Umbilical cord (tissue), 2 donors: ENCODE results near the gene ELOVL2. TPM values are rescaled to one million over a fixed set of nuclear protein-coding genes. Genes with fewer than 3 reads are reported as not detected.
"Not testable (repeated sequence)": the region's sequence is repeated elsewhere in the genome, so short reads cannot be mapped to it uniquely, and the experiment has no call there.

Experiments used
- DNase-seq: peaks from one replicate; pipeline ENCODE4 v3.0.0-alpha.2; 2015; ENCODE audit warnings: low spot score
- total RNA-seq: library from RNA; depleted of rRNA; stranded (reverse); fragments of >200 nt; gene quantifications from one replicate; pipeline ENCODE4 v1.2.3, GENCODE V29; 2014; ENCODE audit warnings: low replicate concordance; ENCODE audit not compliant: insufficient read depth

The ELOVL2 gene, protein sequence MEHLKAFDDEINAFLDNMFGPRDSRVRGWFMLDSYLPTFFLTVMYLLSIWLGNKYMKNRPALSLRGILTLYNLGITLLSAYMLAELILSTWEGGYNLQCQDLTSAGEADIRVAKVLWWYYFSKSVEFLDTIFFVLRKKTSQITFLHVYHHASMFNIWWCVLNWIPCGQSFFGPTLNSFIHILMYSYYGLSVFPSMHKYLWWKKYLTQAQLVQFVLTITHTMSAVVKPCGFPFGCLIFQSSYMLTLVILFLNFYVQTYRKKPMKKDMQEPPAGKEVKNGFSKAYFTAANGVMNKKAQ
- 29.4 TPM for total RNA-seq

- DNase-seq, result peak; percentile 53
Measured at GRCh38 chr6:11043961-11044711, at the start of gene ELOVL2. Gene ELOVL2, minus strand, starts transcription at chr6:11044305. Its CDS starts 75 bp downstream, at chr6:11044230.

GRCh38 chr6:11093376-11093625 is 49.2 kb upstream of the ELOVL2 start:
- DNase-seq, result no peak

DNA sequence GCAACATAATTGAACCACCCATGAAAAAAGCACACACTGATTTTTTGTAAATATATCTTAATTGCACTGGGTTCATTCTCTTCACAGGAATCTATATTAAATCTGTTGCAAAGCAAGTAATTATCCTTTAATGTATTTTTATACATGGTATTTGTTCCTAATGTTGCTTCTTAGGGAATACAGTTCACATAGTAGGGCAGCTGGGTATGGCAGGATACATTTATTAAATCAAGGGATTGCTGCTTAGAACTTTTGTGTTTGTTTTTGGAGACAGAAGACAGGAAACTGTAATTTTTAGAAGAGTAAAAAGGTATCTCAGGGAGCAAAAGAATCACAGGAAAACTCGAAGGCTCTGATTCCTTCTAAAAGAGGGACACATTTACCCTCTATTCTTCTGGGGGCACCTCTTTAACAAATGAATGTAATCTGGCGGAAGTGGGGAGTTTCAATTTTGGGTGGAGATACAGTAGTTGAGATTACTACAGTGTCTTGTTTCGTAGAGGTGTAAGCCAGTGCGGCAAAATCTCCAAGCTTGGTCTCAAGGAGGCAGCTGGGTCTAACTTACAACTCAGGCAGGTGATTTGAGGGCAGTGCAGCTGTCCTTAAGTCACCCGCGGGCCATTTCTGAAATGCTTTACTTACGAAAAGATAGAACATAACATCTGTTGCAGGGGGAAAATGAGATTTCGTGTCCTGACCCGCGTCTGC is 48.7 kb upstream of the ELOVL2 start:
- no peak for DNase-seq

- not testable (repeated sequence) for DNase-seq
Measured at GRCh38 chr6:11091141-11091540, 47.0 kb upstream of the ELOVL2 start.

GRCh38 chr6:11089695-11090094 is 45.6 kb upstream of the ELOVL2 start:
- DNase-seq, result no peak

DNA sequence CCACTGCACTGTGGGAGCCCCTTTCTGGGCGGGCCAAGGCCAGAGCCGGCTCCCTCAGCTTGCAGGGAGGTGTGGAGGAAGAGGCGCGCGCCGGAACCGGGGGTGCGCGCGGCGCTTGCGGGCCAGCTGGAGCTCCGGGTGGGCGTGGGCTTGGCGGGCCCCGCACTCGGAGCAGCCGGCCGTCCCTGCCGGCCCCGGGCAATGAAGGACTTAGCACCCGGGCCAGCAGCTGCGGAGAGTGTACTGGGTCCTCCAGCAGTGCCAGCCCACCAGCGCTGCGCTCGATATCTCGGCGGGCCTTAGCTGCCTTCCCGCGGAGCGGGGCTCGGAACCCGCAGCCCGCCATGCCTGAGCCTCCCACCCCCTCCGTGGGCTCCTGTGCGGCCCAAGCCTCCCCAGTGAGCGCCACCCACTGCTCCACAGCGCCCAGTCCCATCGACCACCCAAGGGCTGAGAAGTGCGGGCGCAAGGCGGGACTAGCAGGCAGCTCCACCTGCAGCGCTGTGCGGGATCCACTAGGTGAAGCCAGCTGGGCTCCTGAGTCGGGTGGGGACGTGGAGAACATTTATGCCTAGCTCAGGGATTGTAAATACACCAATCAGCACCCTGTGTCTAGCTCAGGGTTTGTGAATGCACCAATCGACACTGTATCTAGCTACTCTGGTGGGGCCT is 43.2 kb upstream of the ELOVL2 start:
- DNase-seq, result not testable (repeated sequence)

- DNase-seq, result no peak
Measured at GRCh38 chr6:11085758-11086435, 41.8 kb upstream of the ELOVL2 start.

DNA sequence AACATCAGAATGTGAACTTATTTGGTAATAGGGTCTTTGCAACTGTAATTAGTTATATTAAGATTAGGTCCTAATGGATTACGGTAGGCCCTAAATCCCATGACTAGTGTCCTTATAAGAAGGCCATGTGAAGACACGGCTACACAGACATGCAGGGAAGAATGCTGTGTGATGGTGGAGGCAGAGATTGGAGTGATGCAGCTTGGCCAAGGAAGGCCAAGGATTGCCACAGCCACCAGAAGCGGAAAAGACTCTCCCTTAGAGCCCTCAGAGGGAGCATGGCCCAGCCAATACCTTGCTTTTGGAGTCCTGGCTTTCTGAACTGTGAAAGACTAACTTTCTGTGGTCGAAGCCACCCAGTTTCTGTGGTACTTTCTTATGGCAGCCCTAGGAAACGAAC is 39.9 kb upstream of the ELOVL2 start:
- no peak for DNase-seq

GRCh38 chr6:11083491-11083890 is 39.4 kb upstream of the ELOVL2 start:
- DNase-seq, result no peak

DNA sequence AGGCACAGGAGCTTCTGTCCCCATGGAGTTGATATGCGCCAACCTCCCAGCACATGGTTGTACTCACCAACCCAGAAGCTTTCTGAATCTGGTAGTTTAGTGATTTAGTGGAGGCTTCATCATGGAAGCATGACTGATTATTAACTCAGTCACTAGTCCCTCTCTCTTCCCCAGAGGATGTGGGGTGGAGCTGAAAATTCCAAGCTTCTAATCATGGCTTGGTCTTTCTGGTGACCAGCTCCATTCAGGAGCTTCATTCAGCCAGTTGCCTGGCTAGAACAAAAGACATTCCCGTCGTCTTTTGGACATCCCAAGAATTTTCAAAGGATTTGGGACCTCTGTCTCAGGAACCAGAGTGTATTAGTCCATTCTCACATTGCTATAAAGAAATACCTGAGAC is 36.2 kb upstream of the ELOVL2 start:
- no peak for DNase-seq

GRCh38 chr6:11078266-11078665 is 34.2 kb upstream of the ELOVL2 start:
- no peak for DNase-seq

DNA sequence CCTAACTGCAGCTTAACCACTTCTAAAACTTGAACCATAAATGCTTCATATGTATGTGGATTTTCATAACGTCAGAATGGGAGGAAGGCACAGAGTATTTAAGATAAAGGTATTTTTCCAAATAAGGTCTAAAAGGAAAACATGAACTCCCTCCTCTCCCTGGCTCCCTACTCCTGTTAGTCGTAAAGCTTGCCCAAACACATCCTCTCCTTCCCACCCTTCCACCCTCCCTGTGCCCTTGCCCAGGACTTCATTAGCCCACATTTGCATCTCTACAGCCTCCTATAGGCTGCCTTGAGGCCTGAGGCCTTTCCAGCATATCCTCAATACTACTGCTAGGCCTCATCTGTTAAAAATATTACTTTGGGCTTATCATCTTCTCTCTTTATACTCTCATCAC is 32.4 kb upstream of the ELOVL2 start:
- no peak for DNase-seq

GRCh38 chr6:11072101-11072500 is 28.0 kb upstream of the ELOVL2 start:
- no peak for DNase-seq

DNA sequence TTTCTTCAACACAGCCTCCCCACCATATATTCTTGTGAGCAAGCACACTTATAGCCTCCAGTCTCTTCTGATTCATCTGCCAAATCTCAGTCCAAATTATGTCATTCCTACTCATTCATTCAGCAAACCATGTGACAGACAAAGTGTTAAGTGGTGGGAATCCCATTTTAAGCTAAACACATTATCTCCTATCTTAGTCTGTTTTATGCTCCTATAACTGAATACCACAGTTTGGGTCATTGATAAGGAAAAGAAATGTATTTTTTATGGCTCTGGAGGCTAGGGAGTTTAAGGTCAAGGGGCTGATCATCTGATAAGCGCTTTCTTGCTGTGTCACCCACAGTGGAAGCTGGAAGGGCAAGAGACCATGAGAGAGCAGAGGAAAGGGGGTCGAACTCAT is 25.7 kb upstream of the ELOVL2 start:
- no peak for DNase-seq

- DNase-seq, result no peak
Measured at GRCh38 chr6:11067348-11067747, 23.2 kb upstream of the ELOVL2 start.

GRCh38 chr6:11066505-11067347 is 22.6 kb upstream of the ELOVL2 start:
- no peak for DNase-seq

DNA sequence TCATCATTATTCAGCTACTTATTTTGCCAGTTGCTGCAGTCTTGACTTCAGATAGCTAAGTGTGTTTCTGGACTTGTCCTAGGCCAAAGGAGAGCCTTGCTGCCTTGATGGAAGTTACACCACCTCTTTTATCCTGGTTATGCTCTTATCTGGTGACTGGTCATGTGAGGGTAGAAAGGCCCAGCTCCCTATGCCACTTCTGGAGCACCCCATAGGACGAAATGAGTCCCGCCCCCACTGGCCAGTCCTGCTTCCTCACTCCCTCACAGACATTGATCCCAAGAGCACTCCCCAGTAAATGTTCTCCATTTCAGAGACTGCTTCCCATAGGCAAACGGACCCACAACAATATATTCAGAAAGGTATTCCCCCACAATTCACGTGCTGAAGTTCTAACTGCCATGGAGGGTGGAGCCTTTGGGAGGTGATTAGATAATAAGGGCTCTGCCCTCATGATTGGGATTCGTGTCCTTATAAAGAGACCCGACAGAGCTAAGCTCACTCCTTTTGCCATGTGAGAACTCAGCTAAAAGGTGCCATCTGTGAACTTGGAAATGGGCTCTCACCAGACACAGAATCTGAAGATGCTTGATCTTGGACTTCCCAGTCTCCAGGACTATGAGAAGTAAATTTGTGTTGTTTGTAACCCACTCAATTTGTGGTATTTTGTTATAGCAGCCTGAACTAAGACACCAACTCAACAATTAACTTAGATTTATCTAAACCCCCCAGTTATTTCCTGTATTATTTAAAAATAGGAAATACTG is 21.5 kb upstream of the ELOVL2 start:
- no peak for DNase-seq

GRCh38 chr6:11064836-11065235 is 20.7 kb upstream of the ELOVL2 start:
- no peak for DNase-seq

GRCh38 chr6:11062715-11063114 is 18.6 kb upstream of the ELOVL2 start:
- no peak for DNase-seq

GRCh38 chr6:11062083-11062482 is 18.0 kb upstream of the ELOVL2 start:
- no peak for DNase-seq
